Measurements from ENCODE around the gene IGFBP5. TPM values are rescaled to one million over a fixed set of nuclear protein-coding genes. Genes with fewer than 3 reads are reported as not detected.

The IGFBP5 gene
- total and polyA plus RNA-seq, 2 donors: 6.6 to 134 TPM

- peaks cover 2 to 4% of the 10 kb centered on the region in 2 donors for H3K36me3 ChIP-seq (ENCODE audit: control insufficient read depth in 2 of 2, insufficient read depth in 2 of 2, low read length in 1 of 2)
- H3K27me3 ChIP-seq (ENCODE audit: control insufficient read depth in 2 of 2, insufficient read depth in 1 of 2, low read length in 1 of 2): peaks cover 29 to 46% of the 10 kb centered on the region in 2 donors
- H3K27ac ChIP-seq (ENCODE audit: low read depth in 1 of 2, low read length in 1 of 2): peak overlapping the region in 1 of 2 donors; percentile 17
- DNase-seq (ENCODE audit: low read depth in 6 of 9, low spot score in 9 of 9): no peak
- WGBS: 48% methylated on average over 29 of the region's 29 CpGs
- peaks cover 0 to 5% of the 10 kb centered on the region in 2 donors for H3K9me3 ChIP-seq (ENCODE audit: control insufficient read depth in 2 of 2, insufficient read depth in 1 of 2, low read length in 1 of 2)
- H3K4me3 ChIP-seq (ENCODE audit: low read length in 2 of 2): no peak overlapping the region
- H3K4me1 ChIP-seq (ENCODE audit: control insufficient read depth in 2 of 2, insufficient read depth in 2 of 2, low read length in 2 of 2): peaks cover 19 to 42% of the 10 kb centered on the region in 2 donors
Observed at GRCh38 chr2:216636551-216637450, 58.5 kb downstream of the IGFBP5 start.

DNA sequence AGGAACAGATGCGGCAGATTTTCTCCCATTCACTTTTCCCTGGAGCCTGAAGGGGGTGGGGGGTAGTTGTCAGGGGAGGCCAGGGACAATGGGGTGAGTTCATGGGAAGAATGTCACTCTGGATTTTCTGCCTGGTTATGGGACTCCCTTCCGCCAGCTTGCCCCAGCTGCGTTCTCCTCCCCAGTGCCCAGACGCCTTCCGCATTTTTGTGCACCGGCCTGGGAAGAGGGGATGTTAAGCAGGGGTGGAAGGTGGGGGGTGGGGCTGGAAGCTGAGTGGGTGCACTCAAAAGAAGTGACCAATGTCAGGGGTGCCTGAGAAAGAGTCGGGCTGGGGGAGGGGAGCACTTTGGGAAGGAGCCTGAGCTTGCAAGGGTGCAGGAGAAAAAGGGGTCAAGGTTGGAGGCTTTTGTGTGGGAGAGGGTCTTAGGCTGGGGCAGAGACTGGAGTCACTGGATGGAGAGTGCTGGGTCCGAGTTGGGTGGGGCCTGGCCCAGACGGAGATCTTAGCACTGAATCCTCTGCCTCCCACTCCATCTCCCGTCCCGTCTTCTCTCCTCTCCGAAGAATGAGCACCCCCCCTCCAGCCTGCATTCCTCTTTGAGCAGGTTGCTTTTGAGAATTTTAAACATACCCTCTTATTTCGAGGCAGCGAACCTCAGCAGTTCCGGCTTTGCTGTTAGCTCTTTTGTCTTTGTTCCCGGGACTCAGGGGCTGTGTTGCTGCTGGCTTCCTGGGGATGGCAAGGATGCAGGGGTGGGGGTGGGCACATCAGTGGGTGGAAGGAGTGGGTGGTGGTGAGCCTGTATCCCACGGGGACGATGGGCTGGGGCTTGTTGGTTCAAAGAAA lies 59.4 kb downstream of the IGFBP5 start:
- Histone ChIP-seq H3K27ac (ENCODE audit: low read depth in 1 of 2, low read length in 1 of 2) (no peak overlapping the region), H3K4me3 (ENCODE audit: low read length in 2 of 2) (peak overlapping the region in 1 of 2 donors; percentile 67), H3K27me3 (ENCODE audit: control insufficient read depth in 2 of 2, insufficient read depth in 1 of 2, low read length in 1 of 2) (peaks cover 29 to 50% of the 10 kb centered on the region in 2 donors), H3K4me1 (ENCODE audit: control insufficient read depth in 2 of 2, insufficient read depth in 2 of 2, low read length in 2 of 2) (peaks cover 19 to 42% of the 10 kb centered on the region in 2 donors), H3K36me3 (ENCODE audit: control insufficient read depth in 2 of 2, insufficient read depth in 2 of 2, low read length in 1 of 2) (peaks cover 2 to 4% of the 10 kb centered on the region in 2 donors), H3K9me3 (ENCODE audit: control insufficient read depth in 2 of 2, insufficient read depth in 1 of 2, low read length in 1 of 2) (peaks cover 0 to 5% of the 10 kb centered on the region in 2 donors)
- DNase-seq (ENCODE audit: low read depth in 6 of 9, low spot score in 9 of 9): no peak
- 55% methylated on average over 18 of the region's 18 CpGs for WGBS

GRCh38 chr2:216635171-216635570 lies 60.2 kb downstream of the IGFBP5 start:
- Histone ChIP-seq H3K36me3 (ENCODE audit: control insufficient read depth in 2 of 2, insufficient read depth in 2 of 2, low read length in 1 of 2) (peaks cover 2 to 4% of the 10 kb centered on the region in 2 donors), H3K9me3 (ENCODE audit: control insufficient read depth in 2 of 2, insufficient read depth in 1 of 2, low read length in 1 of 2) (peaks cover 0 to 5% of the 10 kb centered on the region in 2 donors), H3K4me1 (ENCODE audit: control insufficient read depth in 2 of 2, insufficient read depth in 2 of 2, low read length in 2 of 2) (peaks cover 19 to 42% of the 10 kb centered on the region in 2 donors), H3K27ac (ENCODE audit: low read depth in 1 of 2, low read length in 1 of 2) (no peak overlapping the region), H3K27me3 (ENCODE audit: control insufficient read depth in 2 of 2, insufficient read depth in 1 of 2, low read length in 1 of 2) (peaks cover 29 to 50% of the 10 kb centered on the region in 2 donors), H3K4me3 (ENCODE audit: low read length in 2 of 2) (peak overlapping the region; percentile 65 to 67)
- peak in 2 of 9 donors; percentile 41 to 61 for DNase-seq (ENCODE audit: low read depth in 6 of 9, low spot score in 9 of 9)
- WGBS: 4% methylated on average over 7 of the region's 7 CpGs

DNA sequence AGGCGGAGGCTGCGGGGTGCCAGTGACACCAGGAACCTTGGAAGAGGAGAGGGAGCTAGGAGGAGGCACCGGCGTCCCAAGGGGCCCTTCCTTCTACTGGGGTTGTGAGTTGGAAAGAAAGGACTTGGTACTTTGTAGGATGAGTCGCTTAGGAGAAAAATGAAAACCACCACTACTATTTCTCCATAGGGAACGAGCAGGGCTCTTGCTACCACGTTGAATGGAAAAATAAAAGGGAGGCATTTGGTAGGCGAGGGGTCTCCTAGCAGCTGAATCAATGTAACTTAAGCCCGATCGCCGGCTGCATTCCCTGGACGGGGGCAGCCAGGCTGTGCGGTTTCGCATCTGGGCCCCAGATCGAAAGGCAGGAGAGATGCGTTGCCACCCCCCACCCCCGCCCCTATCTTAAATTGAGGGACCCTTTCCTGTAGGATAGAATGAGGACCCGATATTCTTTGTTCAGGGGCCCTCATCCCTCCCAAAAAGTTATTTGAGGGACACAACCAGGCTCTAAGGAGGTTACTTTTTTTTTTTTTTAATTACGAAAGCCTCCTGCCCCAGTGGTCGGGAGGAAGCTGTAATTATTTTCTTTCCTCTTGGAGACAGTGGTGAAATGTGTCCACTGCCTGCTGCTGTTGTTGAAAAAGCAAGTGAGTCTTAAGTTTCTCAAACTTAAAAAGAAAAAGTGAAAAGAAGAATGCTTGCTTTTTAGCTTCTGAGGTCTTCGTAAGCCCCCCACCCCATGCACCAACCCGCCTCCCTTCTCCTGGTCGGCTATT lies 60.8 kb downstream of the IGFBP5 start:
- 5% methylated on average over 23 of the region's 23 CpGs for WGBS
- Histone ChIP-seq H3K27ac (ENCODE audit: low read depth in 1 of 2, low read length in 1 of 2) (no peak overlapping the region), H3K4me3 (ENCODE audit: low read length in 2 of 2) (peak overlapping the region; percentile 65 to 67), H3K36me3 (ENCODE audit: control insufficient read depth in 2 of 2, insufficient read depth in 2 of 2, low read length in 1 of 2) (peaks cover under 1 to 2% of the 10 kb centered on the region in 2 donors), H3K9me3 (ENCODE audit: control insufficient read depth in 2 of 2, insufficient read depth in 1 of 2, low read length in 1 of 2) (peaks cover 0 to 5% of the 10 kb centered on the region in 2 donors), H3K4me1 (ENCODE audit: control insufficient read depth in 2 of 2, insufficient read depth in 2 of 2, low read length in 2 of 2) (peaks cover 19 to 42% of the 10 kb centered on the region in 2 donors), H3K27me3 (ENCODE audit: control insufficient read depth in 2 of 2, insufficient read depth in 1 of 2, low read length in 1 of 2) (peaks cover 29 to 50% of the 10 kb centered on the region in 2 donors)
- DNase-seq (ENCODE audit: low read depth in 6 of 9, low spot score in 9 of 9): peak in 1 of 9 donors; percentile 31

DNA sequence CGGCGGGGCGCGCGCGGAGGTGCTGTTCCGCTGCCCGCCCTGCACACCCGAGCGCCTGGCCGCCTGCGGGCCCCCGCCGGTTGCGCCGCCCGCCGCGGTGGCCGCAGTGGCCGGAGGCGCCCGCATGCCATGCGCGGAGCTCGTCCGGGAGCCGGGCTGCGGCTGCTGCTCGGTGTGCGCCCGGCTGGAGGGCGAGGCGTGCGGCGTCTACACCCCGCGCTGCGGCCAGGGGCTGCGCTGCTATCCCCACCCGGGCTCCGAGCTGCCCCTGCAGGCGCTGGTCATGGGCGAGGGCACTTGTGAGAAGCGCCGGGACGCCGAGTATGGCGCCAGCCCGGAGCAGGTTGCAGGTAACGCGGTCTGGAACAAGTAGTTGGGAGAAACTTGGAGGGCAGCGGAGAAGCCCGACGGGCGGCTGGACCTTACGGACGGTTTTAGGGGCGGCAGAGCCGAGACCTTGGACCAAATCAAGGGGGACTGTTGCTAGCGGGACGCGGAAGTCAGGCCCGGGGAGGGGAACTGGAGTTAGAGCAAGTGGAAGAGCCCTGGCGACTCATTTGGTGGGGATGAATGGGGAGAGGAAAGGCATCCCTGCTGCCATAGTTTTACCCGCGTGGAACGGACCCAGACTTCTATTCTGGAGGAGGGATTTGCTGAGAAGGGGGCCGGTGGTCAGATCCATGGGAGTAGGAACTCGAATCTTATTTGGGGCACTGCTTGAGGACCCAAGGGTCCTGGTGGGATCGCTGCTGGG lies 61.6 kb downstream of the IGFBP5 start:
- Histone ChIP-seq H3K9me3 (ENCODE audit: control insufficient read depth in 2 of 2, insufficient read depth in 1 of 2, low read length in 1 of 2) (peaks cover 0 to 5% of the 10 kb centered on the region in 2 donors), H3K36me3 (ENCODE audit: control insufficient read depth in 2 of 2, insufficient read depth in 2 of 2, low read length in 1 of 2) (peaks cover 0 to 2% of the 10 kb centered on the region in 2 donors), H3K27me3 (ENCODE audit: control insufficient read depth in 2 of 2, insufficient read depth in 1 of 2, low read length in 1 of 2) (peaks cover 29 to 50% of the 10 kb centered on the region in 2 donors), H3K4me1 (ENCODE audit: control insufficient read depth in 2 of 2, insufficient read depth in 2 of 2, low read length in 2 of 2) (peaks cover 19 to 42% of the 10 kb centered on the region in 2 donors), H3K4me3 (ENCODE audit: low read length in 2 of 2) (peak overlapping the region; percentile 65 to 67), H3K27ac (ENCODE audit: low read depth in 1 of 2, low read length in 1 of 2) (no peak overlapping the region)
- under 1% methylated on average over 71 of the region's 71 CpGs for WGBS
- peak in 1 of 9 donors; percentile 47 for DNase-seq (ENCODE audit: low read depth in 6 of 9, low spot score in 9 of 9)

- DNase-seq (ENCODE audit: low read depth in 6 of 9, low spot score in 9 of 9): peak in 8 of 9 donors; percentile 48 to 90 (median 72)
- H3K27me3 ChIP-seq (ENCODE audit: control insufficient read depth in 2 of 2, insufficient read depth in 1 of 2, low read length in 1 of 2): peaks cover 29 to 50% of the 10 kb centered on the region in 2 donors
- H3K4me1 ChIP-seq (ENCODE audit: control insufficient read depth in 2 of 2, insufficient read depth in 2 of 2, low read length in 2 of 2): peaks cover 19 to 42% of the 10 kb centered on the region in 2 donors
- peaks cover 0 to 2% of the 10 kb centered on the region in 2 donors for H3K36me3 ChIP-seq (ENCODE audit: control insufficient read depth in 2 of 2, insufficient read depth in 2 of 2, low read length in 1 of 2)
- WGBS: under 1% methylated on average over 70 of the region's 70 CpGs
- H3K27ac ChIP-seq (ENCODE audit: low read depth in 1 of 2, low read length in 1 of 2): no peak within 1 kb of the TSS
- H3K4me3 ChIP-seq (ENCODE audit: low read length in 2 of 2): peak within 1 kb of the TSS; percentile 65 to 67
- peaks cover 0 to 5% of the 10 kb centered on the region in 2 donors for H3K9me3 ChIP-seq (ENCODE audit: control insufficient read depth in 2 of 2, insufficient read depth in 1 of 2, low read length in 1 of 2)
Observed at GRCh38 chr2:216632952-216633615, 62.3 kb downstream of the IGFBP5 start, which contains the start of gene IGFBP2. Gene IGFBP2, plus strand, starts transcription at chr2:216633420. Its CDS starts 104 bp downstream, at chr2:216633524.

DNA sequence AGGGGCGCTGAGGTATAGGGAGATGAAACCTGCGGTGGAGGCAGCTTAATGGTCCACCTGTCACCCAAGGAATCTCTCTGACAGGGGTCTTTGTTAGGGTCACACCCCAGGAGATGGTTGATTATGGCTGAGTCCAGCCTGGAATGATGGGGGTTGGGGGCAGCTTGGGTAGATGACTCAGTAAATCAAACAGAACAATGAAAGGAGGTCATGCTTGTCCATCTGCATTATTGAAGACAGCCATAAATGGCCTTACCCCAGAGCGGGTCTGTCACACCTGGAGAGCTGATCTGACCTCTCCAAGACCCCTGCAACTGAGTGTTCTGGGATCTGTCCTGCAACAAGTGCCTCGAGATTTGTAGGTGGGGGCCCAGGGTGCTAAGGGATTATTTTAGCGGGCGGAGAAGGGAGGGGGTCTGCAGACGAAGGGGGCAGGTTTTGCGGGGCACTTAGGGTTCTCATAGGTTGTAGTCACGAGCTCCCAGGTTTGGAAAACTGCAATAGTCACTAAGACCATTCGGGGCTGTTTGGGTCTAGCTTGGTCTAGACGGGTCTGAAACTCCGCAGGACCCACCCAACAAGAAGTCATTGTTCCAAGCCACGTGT lies 62.9 kb downstream of the IGFBP5 start:
- WGBS: 42% methylated on average over 13 of the region's 13 CpGs
- DNase-seq (ENCODE audit: low read depth in 6 of 9, low spot score in 9 of 9): no peak
- Histone ChIP-seq H3K27ac (ENCODE audit: low read depth in 1 of 2, low read length in 1 of 2) (no peak overlapping the region), H3K36me3 (ENCODE audit: control insufficient read depth in 2 of 2, insufficient read depth in 2 of 2, low read length in 1 of 2) (peaks cover 0 to under 1% of the 10 kb centered on the region in 2 donors), H3K9me3 (ENCODE audit: control insufficient read depth in 2 of 2, insufficient read depth in 1 of 2, low read length in 1 of 2) (peaks cover 0 to 5% of the 10 kb centered on the region in 2 donors), H3K4me3 (ENCODE audit: low read length in 2 of 2) (peak overlapping the region; percentile 50 to 67), H3K4me1 (ENCODE audit: control insufficient read depth in 2 of 2, insufficient read depth in 2 of 2, low read length in 2 of 2) (peaks cover 19 to 42% of the 10 kb centered on the region in 2 donors), H3K27me3 (ENCODE audit: control insufficient read depth in 2 of 2, insufficient read depth in 1 of 2, low read length in 1 of 2) (peaks cover 29 to 50% of the 10 kb centered on the region in 2 donors)
